CD4-positive, alpha-beta T cell treated with Interleukin-12 subunit alpha and Interleukin-12 subunit beta, for 1 hour (primary cell): ENCODE data around the gene ZBTB20.

Source experiments
- DNase-seq: peaks from one replicate; pipeline ENCODE4 v3.0.0-alpha.2; 2020

The ZBTB20 gene

DNA sequence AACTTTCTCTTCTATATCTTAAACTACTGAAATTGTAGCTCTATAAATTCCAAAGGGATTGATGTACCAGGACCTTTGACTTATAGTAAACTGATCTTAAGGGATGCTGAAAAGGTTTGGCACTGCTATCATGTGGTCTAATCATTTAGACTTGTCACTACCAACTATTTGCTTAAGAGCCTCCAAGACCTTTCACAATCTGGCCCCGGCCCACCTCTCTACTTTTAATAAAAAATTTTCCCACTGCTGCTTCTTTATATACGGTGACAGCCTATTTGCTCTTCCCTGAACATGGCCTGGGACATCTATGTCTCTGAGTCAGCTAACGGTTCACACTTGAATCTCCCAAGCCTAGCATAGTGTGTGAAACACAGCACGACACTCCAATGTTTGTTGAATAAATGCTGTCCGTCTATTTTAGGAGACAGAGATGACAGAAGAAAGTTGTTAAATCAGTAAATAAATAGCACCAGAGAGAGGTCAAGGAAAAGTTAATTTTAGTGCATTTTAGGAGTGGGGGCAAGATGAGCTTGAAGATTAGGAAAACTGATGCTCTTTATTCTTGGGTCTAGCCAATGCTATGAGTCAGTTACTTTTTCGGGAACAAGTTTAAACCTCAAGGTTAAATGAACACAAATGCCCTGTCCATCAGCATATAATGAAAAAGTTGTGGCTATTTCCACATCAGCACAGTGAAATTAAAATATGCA is 640.3 kb downstream of the ZBTB20 start:
- DNase-seq = no peak

DNA sequence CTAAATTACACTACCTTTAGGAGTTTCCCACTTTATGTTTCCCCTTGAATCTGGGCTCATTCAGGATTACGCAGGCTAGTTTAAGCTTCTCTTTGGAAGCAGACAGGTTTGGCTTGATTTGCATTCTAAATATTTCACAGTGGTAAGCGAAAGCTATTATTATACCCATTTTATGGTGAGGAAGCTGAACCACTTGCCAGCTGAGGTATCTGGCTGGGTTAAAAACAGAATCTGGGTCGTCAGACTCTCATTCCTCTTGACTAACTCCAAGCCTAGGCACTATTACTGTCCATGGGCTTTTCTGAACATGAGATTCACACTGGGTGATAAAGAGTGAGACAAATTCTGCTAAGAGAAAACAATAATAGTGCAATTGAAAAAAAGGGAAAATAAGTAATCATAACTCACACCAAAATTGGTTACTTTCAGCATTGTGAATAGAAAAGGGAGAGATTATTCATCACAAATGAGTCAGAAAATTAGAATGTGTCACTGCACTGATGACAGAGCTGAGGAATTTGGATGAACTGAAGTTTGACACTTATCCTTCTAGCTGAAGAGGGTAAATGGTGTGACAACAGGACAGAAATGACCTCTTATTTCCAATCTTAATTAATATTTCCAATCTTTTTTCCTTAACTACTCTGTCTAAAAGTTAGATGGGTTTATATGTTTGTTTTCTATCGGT is 642.0 kb downstream of the ZBTB20 start:
- DNase-seq = no peak

DNA sequence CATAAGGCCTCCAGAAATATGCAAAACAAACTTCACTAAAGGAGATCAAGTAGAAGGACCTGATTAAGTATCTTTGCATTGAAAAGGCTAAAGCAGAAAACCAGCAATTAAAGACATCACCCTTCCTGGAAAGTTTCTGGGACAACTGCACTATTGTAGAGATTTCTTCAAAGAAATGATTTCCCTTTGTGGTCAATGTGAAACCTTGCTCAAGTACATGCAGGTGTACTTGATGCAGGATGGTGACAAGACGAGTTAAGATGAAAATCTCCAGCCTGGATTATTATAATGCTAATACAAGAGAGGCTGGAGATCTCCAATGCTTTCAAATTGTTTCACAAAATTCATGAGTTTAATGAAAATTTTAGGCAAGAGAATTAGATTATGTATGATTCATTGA is 644.9 kb downstream of the ZBTB20 start:
- no peak for DNase-seq

GRCh38 chr3:114499976-114500375 is 647.1 kb downstream of the ZBTB20 start:
- DNase-seq = peak; percentile 30

GRCh38 chr3:114498539-114499370 is 648.3 kb downstream of the ZBTB20 start:
- DNase-seq = no peak

GRCh38 chr3:114496874-114497273 is 650.2 kb downstream of the ZBTB20 start:
- DNase-seq = no peak

- no peak for DNase-seq
These were observed 650.6 kb downstream of the ZBTB20 start for GRCh38 chr3:114496466-114496865.

GRCh38 chr3:114496021-114496434 is 651.1 kb downstream of the ZBTB20 start:
- no peak for DNase-seq

DNA sequence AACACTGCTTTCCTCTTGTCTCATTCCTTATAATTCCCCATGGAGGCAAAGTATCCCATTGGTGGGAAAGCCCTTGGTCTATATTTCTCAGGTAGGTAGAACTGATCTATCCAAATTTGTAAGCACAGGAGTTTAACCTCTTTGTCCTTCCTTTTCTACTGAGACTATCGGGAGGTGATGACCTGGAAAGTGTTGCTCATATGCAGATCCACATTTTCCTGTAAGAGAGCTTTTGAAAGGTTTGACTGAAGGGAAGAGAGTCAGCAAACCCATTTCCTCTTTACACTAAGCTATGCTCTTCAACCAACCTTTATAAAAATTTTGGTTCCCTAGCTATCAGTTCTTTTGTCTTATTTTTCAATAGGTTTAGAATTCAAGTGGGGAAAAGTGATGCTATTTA is 652.6 kb downstream of the ZBTB20 start:
- DNase-seq = no peak

DNA sequence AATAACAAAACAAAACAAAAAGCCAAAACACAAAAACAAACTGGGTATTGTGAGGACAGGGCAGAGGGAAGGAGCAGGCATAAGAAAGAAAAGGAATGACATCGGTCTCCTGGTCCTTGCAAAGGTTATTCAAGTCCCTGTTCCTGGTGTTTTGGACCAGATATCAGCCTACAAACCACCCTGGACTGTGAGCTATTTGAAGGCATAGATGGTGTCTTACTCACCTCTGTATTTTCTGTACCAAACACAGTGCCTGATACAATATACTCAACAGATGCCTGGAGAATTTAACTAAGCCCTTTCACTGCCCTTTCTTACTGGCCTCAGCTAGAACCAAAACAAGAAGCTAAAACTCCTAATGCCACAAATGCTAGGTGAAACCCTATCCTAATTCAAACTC is 656.3 kb downstream of the ZBTB20 start:
- no peak for DNase-seq

GRCh38 chr3:114487502-114487901 is 659.6 kb downstream of the ZBTB20 start:
- no peak for DNase-seq

DNA sequence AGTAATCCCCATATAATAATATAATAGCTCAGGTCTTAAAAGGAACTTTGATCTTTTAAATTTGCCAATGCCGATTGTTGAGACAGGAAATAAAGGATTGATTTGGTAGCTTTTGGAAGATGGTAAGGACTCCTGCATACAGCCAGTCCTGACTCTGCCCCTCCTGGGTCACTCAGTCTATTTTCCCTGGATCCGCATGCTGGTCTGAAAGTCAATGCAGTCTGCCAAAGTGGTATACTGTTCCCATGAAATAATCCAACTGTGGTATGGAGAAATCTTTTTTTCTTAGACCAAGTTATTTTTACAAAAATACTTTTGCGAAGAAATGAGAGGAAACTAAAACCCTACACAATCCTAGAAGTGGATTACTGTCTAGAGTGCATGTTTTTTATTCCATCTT is 662.2 kb downstream of the ZBTB20 start:
- DNase-seq = no peak

DNA sequence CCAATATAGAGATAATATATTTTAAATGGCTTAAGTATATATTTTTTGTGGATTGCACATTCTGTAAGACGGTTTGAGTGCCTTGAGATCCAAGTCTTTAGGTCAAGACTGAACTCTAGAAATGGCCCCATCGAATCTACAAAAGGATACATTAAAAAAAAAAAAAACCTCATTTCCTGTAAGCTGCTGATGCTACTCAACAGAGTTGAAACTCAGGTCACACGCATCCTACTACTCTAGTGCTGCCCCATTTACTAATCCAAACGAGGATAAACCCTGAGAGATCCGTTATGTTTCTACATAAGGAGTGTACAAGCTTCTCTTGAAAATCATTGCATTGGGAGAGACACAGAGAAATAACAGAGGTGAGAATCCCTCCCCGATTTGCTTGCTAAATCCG is 666.0 kb downstream of the ZBTB20 start:
- no peak for DNase-seq

DNA sequence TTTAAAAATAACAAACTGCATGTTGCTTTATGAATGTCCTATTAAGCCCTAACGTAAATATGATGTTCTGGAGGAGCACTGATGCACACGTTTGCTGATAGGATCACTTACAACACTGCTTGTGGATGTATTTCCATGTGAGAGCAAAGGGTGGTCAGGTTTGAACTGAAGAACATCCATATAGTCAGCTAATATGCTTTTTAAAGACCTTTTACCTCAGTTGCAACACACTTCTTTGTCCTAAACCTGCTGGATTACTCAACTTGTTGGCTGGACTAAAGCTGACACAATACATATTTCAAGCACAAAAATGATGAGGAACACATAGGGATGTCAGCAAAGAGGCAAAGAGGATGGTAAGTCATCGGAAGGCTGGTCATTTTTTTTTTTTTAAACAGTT is 666.6 kb downstream of the ZBTB20 start:
- no peak for DNase-seq

DNA sequence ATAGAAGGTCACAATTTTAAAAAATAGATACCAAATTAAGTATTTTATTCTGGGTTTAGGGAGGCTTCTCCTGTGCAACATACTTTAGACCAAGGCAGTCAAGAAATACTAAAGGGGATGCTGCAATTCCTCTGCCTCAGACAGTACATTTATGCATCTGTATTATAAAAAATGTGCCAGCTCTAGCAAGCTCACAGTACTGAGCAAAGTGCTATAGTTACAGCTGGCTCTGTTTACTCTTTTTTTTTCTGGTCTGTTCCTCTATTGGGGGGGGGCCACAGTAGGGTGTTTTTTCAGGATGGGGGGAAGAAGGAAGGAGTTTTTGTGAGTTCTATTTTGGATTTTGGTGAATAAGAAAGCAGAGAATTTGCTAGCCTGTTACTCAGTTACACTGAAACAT is 668.3 kb downstream of the ZBTB20 start:
- no peak for DNase-seq

- DNase-seq = no peak
These were observed 670.6 kb downstream of the ZBTB20 start for GRCh38 chr3:114476511-114476910.

DNA sequence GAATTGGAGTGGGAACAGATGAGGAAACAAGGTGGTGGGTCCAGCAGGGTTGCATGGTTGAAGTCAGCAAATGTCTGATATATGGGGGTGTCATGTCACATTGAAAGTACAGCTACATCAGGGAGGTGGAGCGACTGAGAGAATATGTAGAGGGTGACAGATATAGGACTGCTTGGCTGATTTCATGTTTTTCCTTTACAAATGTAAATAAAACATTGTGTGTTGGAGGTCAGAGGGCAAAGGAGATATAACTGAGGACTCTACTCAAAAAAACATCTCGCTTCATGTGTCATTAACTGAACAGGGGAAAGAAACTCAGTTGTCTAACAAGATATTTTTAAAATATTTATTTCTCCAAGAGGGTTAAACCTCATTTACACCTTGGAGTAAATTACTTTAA is 675.6 kb downstream of the ZBTB20 start:
- DNase-seq = no peak

DNA sequence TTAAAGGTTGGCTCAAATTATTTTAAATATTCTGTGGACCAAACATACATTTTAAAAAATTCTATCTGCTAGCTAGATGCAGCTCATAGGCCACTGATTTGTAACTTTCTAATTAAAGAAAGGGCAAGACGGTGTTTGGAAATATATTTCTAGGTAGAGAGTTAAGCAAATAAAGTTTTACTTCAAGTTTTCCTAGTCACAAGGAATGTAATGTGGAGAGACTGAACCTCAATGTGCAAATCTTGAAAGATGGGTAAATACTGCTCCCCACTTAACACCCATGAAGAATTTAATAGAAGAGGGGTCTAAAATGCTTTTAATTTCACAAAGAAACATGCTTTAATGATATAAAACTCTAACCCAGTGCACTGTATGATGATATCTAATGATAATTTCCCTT is 678.0 kb downstream of the ZBTB20 start:
- no peak for DNase-seq

- no peak for DNase-seq
These were observed 680.3 kb downstream of the ZBTB20 start for GRCh38 chr3:114466816-114467215.

GRCh38 chr3:114466251-114466650 is 680.8 kb downstream of the ZBTB20 start:
- no peak for DNase-seq

GRCh38 chr3:114464548-114464947 is 682.5 kb downstream of the ZBTB20 start:
- DNase-seq = no peak

DNA sequence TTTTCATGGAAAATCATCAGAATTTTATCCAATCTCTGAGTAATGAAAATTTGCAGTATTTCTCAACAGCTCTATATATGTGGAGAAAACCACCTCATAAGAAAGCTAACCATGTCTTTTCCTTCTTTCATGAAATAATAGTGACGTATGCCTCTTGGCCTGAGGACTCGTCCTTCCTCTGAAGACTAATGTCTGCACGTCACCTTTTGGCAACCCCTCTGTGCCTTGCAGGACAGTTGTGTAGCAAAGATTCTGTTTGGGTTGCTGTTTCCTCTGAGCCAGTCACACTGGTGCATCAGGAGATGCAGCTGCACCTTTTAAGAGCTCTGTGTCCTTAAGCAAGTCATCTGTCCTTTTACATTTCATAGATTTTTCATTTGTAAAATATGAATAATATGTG is 684.3 kb downstream of the ZBTB20 start:
- DNase-seq = no peak

- no peak for DNase-seq
These were observed 686.6 kb downstream of the ZBTB20 start for GRCh38 chr3:114460459-114460858.

- no peak for DNase-seq
These were observed 690.3 kb downstream of the ZBTB20 start for GRCh38 chr3:114456742-114457141.
